GM12864 (cell line): ENCODE measurements around the gene BICC1.

Experiments used
- DNase-seq: peaks from one replicate; pipeline ENCODE4 v3.0.0-alpha.2; 2011; ENCODE audit warnings: low read depth
- H3K4me3 ChIP-seq: 2 replicates; pipeline ENCODE4 v1.5.1; 2011; ENCODE audit warnings: mild to moderate bottlenecking, low read depth, low read length, control low read depth
- CTCF ChIP-seq: IDR thresholded peaks from 2 replicates; pipeline ENCODE4 v1.5.1; 2011; ENCODE audit warnings: low read depth, mild to moderate bottlenecking, moderate library complexity, low read length, control low read depth, inconsistent platforms; ENCODE audit errors: missing control alignments

Gene BICC1

GRCh38 chr10:58514111-58514770 is 1.6 kb downstream of the BICC1 start:
- no peak for TF ChIP-seq CTCF
- no peak overlapping the region for H3K4me3 ChIP-seq
- no peak for DNase-seq

- no peak for DNase-seq
- TF ChIP-seq CTCF: no peak
- H3K4me3 ChIP-seq: no peak overlapping the region
Observed at GRCh38 chr10:58515291-58515941, 2.7 kb downstream of the BICC1 start.

- no peak for DNase-seq
- TF ChIP-seq CTCF: no peak
- H3K4me3 ChIP-seq: no peak overlapping the region
Observed at GRCh38 chr10:58516119-58516518, 3.4 kb downstream of the BICC1 start.

- no peak for DNase-seq
- no peak for TF ChIP-seq CTCF
- H3K4me3 ChIP-seq: no peak overlapping the region
Observed at GRCh38 chr10:58516671-58517070, 4.0 kb downstream of the BICC1 start.

- TF ChIP-seq CTCF: no peak
- DNase-seq: no peak
- H3K4me3 ChIP-seq: no peak overlapping the region
Observed at GRCh38 chr10:58517081-58517480, 4.4 kb downstream of the BICC1 start.

GRCh38 chr10:58517491-58518355 is 5.1 kb downstream of the BICC1 start:
- no peak overlapping the region for H3K4me3 ChIP-seq
- no peak for DNase-seq
- TF ChIP-seq CTCF: no peak
